NCI-H526 treated with DMSO at 0.1 percent for 48 hours (cell line): ENCODE results near the gene METTL24.
"Not testable (repeated sequence)": the region's sequence is repeated elsewhere in the genome, so short reads cannot be mapped to it uniquely, and the experiment has no call there.

ENCODE experiments used
- DNase-seq: peaks from one replicate; lab custom pipeline; 2025; lab: John Stamatoyannopoulos, UW

The METTL24 gene

DNA sequence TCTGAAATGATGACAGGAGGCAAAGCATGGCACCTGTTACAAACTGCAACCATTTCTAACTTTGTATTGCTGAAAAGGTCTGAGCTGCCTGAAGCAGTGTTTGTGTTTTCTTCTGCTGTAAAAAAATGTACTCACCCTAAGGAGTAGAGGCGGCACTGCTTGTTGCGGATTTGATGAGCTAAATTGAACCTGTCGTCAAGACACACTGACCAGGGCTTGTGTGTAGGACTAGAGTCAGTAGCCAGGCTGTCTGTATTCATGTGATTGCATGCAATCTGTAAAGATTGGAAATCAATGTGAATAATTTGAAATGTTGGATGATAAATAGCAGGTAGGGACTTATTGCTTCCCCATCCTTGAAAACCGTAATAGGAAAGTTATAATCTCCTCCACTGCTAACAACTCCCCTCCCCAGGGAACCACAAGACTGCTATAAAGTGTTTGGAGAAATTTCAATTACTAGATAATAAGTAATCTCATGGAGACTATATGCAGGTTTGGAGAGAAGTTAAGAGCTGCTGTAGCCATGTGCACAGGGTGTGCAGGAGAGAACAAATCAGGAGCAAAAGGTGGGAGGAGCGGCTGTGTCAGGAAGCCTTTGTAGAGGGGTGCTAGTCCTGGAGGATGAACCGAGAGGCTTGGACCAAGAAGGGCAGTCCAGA is 42.8 kb downstream of the METTL24 start:
- DNase-seq, result no peak

DNA sequence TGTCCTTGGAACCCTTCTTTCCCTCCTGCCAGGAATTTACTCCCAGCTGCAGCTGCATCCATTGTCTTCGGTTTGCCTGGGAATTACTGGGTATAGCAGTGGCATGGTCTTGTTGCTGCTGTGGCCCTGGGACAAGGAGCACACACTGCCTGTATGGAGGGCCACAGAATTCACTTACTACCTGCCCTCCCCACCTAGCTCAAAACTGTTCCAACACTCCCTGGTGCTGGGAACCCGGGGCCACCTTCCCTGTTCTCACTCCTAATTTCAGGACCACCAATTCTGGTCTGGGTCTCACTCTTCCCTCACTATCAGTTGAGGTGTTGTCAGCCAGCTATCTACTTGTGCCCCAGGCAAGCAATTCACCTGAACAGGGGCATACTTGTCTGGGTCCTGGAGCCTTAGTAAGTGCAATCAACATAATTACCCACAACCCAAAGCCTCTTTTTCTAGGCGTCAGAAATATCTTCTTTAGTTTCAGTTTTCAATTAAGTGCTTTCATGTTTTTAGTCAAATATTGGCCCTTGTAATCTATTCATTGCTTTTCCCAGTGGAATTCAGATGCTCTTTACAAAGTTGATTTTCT is 47.2 kb downstream of the METTL24 start:
- no peak for DNase-seq

GRCh38 chr6:110309432-110309831 is 48.7 kb downstream of the METTL24 start:
- DNase-seq, result not testable (repeated sequence)

DNA sequence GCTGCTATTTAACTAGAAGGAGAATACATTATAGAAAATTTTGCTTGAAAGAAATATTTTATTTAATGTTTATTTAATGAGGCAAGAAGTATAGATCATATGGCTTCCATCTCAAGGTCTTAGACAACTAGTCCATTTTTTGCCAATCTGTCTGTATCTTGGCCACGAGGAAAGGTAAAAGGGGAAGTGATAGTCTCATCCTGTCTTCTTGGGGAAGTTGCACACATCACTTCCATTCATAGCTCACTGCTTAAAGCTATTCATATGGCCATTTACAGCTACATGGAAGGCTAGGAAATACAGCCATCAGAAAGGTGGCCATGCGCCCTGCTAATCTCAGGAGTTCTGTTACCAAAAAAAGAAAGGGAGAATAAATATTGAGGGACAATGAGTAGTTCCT is 50.8 kb downstream of the METTL24 start:
- DNase-seq, result no peak

GRCh38 chr6:110305832-110306231 is 52.3 kb downstream of the METTL24 start:
- not testable (repeated sequence) for DNase-seq

GRCh38 chr6:110303692-110304091 is 54.5 kb downstream of the METTL24 start:
- not testable (repeated sequence) for DNase-seq

- no peak for DNase-seq
Observed at GRCh38 chr6:110298916-110299315, 59.2 kb downstream of the METTL24 start.

GRCh38 chr6:110298411-110298810 is 59.7 kb downstream of the METTL24 start:
- no peak for DNase-seq

GRCh38 chr6:110296241-110297025 is 61.7 kb downstream of the METTL24 start:
- no peak for DNase-seq

DNA sequence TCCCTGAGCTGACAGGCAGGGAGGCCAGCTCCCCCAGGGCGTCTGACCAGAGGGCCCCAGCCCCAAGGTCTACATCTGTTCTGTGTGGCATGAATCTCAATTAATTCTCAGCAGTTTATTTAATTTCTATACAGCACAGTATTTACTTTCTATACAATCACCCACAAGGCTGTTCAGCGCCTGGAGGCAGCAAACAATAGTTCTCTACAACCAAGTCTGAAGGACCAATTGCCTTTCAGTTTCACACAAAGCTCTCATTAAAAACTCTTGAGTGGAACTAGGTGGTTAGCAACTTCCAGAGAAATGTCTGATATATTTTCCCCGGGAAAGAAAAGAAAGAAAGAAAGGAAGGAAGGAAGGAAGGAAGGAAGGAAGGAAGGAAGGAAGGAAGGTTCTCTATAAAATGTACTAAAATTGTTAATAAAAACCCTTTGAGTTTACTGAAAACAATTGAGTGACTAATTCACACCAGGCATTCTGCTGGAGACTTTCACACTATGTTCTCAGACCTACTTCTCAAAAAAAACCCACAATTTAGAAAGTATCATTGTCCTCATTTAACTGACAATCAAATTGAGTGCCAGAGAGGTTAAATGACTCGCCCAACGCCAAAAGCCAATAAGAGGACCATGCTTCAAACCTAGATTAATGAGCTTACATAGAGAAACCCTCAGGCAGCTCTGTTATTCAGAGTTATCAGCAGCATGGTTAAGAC is 62.5 kb downstream of the METTL24 start:
- DNase-seq, result no peak

- no peak for DNase-seq
Observed at GRCh38 chr6:110287462-110288341, 70.4 kb downstream of the METTL24 start.

DNA sequence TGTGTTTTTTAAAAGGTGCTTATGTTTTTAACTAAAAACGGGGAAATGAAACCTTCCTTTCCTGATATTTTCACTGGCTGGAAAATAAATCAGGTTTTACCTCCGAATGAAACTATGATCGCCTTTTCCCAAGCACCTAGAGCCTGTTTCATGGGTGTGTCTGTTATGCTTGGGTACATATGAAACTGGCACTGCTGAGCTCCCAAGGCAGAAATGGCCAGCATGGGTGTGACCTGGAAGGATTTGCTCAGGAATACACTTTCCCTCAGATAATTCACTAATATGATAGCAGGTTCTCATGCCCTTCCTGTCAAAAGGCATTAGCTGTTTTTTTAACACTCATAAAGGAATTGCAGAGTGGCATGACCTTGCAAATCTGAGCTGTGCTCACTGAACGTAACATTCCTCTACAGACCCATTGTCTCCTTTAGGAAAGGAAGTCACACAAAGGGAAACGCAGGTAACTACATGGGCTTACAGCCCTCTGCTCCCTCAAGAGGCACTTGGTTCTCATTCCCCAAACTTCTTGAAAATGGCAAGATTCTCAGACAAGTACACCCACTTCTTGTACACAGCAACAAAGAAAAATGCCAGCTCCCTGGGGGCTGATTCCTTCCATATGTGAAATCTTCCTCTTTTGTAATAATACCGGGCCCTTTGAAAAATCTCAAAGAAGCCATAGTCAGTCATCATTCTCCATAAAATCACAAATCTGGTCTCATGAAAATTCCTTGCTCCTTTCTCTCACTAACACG is 72.7 kb downstream of the METTL24 start:
- peak; percentile 4 for DNase-seq

DNA sequence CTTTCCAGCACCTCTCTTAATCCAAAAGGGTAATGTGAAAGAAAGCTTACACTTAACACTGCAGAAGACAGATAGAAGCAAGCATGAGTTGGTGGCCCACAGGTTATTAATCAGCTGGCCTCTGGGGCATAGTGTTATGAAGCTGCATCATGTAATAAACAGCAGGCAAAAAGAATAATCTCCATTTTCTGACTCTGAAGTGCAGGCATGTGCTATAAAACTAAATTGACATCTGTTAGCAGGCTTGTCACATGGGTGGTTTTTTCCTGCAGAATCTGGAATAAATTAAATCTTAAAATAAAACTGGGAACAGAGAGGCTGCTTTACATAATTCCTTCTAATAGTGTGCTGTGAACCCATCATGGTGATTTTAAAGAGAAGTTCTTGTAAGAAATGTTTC is 73.3 kb downstream of the METTL24 start:
- no peak for DNase-seq

GRCh38 chr6:110283657-110284056 is 74.5 kb downstream of the METTL24 start:
- DNase-seq, result no peak

GRCh38 chr6:110282412-110282811 is 75.7 kb downstream of the METTL24 start:
- DNase-seq, result no peak

DNA sequence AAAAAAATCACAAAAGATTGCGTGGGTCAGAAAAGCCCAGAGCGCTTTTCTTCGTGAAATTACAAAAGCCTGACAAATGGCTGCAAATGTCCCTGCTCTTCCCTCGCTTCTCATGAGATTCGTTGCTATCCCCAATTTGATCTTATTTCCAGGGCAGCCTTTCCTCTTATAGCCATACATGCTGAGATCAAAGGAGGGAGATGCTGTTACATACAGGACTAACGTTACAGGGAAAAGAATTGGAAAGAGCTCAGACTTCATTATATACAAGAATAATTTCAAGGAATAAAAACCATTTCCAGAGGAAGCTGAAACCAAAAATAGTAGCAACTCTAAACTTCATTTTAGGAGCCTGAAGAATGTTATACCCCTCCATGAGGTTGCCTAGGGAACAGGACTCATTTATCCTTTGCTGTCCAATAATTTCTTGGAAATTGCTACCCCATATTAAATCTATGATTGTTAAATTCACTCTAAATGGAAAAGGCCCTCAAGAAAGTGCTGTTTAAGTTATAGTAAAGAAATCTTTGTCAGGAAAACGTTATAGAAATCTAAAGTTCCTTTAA is 81.0 kb downstream of the METTL24 start:
- DNase-seq, result no peak

- not testable (repeated sequence) for DNase-seq
Observed at GRCh38 chr6:110272781-110273180, 85.4 kb downstream of the METTL24 start.

GRCh38 chr6:110271732-110272022 is 86.5 kb downstream of the METTL24 start:
- no peak for DNase-seq

- no peak for DNase-seq
Observed at GRCh38 chr6:110270165-110270564, 88.0 kb downstream of the METTL24 start.

DNA sequence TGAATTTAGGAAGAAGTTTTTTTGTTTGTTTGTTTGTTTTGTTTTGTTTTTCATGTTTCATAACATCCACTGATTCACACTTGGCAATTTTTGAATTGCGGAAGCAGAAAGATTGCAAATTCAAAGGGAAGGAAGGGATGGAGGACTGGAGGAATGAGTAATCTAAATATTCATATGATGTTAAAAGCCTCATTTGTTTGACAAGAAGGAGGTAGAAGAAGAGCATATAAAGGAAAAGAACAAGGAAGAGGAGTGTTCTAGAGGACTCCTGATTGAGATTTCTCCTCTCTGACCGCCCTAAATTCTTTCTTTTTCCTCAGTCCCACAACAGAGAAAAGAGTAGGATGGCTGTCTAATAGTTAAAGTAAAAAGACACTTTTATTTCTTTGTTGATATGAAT is 88.5 kb downstream of the METTL24 start:
- no peak for DNase-seq

DNA sequence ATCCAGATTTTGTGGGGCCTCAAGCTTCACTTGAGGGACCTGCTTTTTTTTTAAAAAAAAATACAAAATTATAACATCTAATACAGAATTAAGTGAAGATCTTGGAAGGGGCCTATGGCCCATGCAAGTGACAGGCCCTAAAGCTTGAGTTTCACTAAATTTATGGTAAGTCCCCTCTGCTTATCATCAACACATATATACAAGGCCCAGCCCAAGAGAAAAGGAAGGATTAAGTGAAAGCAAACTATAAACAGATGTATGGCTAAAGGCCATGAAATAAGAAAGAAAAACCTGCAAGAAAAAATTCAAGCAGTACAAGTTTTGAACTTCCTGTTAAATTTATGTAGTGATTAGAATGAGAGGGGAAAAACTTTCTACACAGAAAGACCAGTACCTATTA is 91.2 kb downstream of the METTL24 start:
- no peak for DNase-seq
